ENCODE measurements around the gene CLRN3. TPM values are rescaled to one million over a fixed set of nuclear protein-coding genes. Genes with fewer than 3 reads are reported as not detected.

Gene CLRN3
- total and polyA plus RNA-seq, 2 of the 8 experiments (the other 6 are each of a cell fraction or from before 2014, with no cell fraction given): not detected

GRCh38 chr10:127832501-127832900 is 60.2 kb downstream of the CLRN3 start:
- Histone ChIP-seq H2BK5ac (ENCODE audit: low read depth, low read length) (no peak overlapping the region), H4K91ac (replicated peaks; ENCODE audit: insufficient read length, low read length) (no peak overlapping the region), H3K4ac (replicated peaks; ENCODE audit: insufficient read length, low read depth, low read length) (no peak overlapping the region), H3K23me2 (ENCODE audit: low read depth, low read length) (no peaks in the 10 kb centered on the region), H2BK12ac (ENCODE audit: low read depth, low read length) (no peak overlapping the region; the same call in 1 of the 2 replicates), H2BK15ac (ENCODE audit: low read length) (peak overlapping the region; percentile 23; the same call in 1 of the 2 replicates), H3K14ac (ENCODE audit: insufficient read length) (no peak overlapping the region), H2AK5ac (ENCODE audit: low read depth, low read length) (no peak overlapping the region), H2BK20ac (ENCODE audit: low read length) (no peak overlapping the region), H3K4me3 (ENCODE audit: extremely low read depth in 1 of 4, insufficient read depth in 2 of 4, low read depth in 3 of 4, low read length in 4 of 4) (no peak overlapping the region), H3K36me3 (ENCODE audit: control insufficient read depth in 2 of 4, insufficient read depth in 4 of 4, low read length in 3 of 4) (no peaks in the 10 kb centered on the region), H3K4me2 (ENCODE audit: insufficient read depth in 1 of 2, low read depth in 2 of 2, low read length in 2 of 2) (peak overlapping the region in 1 of 2 experiments; percentile 36; a peak in 1 of 4 replicates), H3K27me3 (replicated peaks in 1 of 4; ENCODE audit: control insufficient read depth in 3 of 4, extremely low read depth in 1 of 4, insufficient read depth in 3 of 4, low read length in 3 of 4) (no peaks in the 10 kb centered on the region), H3K4me1 (replicated peaks in 1 of 4; ENCODE audit: control insufficient read depth in 3 of 4, insufficient read depth in 4 of 4, low read length in 3 of 4) (peaks cover 0 to 4% (median 3%) of the 10 kb centered on the region in 4 experiments; a peak in 2 of 7 replicates), H4K8ac (ENCODE audit: extremely low read depth, insufficient read depth, low read length) (0 out of 2 replicates have a peak overlapping the region, but pooled peaks have one; percentile 39), H2BK120ac (replicated peaks; ENCODE audit: low read depth, low read length) (no peak overlapping the region), H3K79me2 (ENCODE audit: control insufficient read depth in 1 of 2, insufficient read depth in 2 of 2, low read length in 2 of 2) (no peaks in the 10 kb centered on the region), H3K79me1 (ENCODE audit: low read depth, low read length) (no peaks in the 10 kb centered on the region), H3K9me3 (ENCODE audit: insufficient read depth in 2 of 2, low read depth in 1 of 2, low read length in 1 of 2) (no peaks in the 10 kb centered on the region), H3K9ac (replicated peaks in 1 of 4; ENCODE audit: extremely low read depth in 1 of 4, low read depth in 3 of 4, low read length in 3 of 4) (no peak overlapping the region), H3K27ac (ENCODE audit: low read depth, low read length) (no peak overlapping the region), H3K23ac (ENCODE audit: insufficient read length) (no peak overlapping the region), H4K5ac (ENCODE audit: insufficient read length, low read depth, low read length) (no peak overlapping the region), H3K56ac (replicated peaks; ENCODE audit: insufficient read length, low read depth, low read length) (no peak overlapping the region), H3K18ac (ENCODE audit: extremely low read depth, low read length) (no peak overlapping the region), H2AFZ (ENCODE audit: low read length) (peak overlapping the region; percentile 73; the same call in 1 of the 2 replicates), H4K20me1 (replicated peaks in 1 of 2; ENCODE audit: control insufficient read depth in 1 of 2, insufficient read depth in 2 of 2, low read length in 2 of 2) (no peaks in the 10 kb centered on the region)
- POLR2A ChIA-PET (ENCODE audit: partially characterized antibody): no interaction called here
- CTCF ChIA-PET (ENCODE audit: partially characterized antibody): interaction anchor here (0.8 to 1.5 kb wide), 2 partner anchors 22 to 112 kb away, joined by 3 to 6 read pairs; no protein-coding TSS in a partner anchor
- DNase-seq (ENCODE audit: low read depth in 1 of 2, low spot score in 2 of 2): no peak
- no peak for FAIRE-seq
- 86% methylated on average over 4 of the region's 4 CpGs; no CpG with 5 or more reads in 1 of the 2 experiments for WGBS, 2 experiments (ENCODE audit: extremely low coverage in 1 of 2, insufficient coverage in 1 of 2, insufficient read length in 1 of 2, insufficient replicate concordance in 2 of 2, low coverage in 1 of 2, low lambda C conversion rate in 2 of 2, missing lambda C conversion rate in 1 of 2)
- no peak for TF ChIP-seq CHD2 (IDR thresholded peaks at IDR 0.05; ENCODE audit: low read length)
- peak; percentile 33; the same call in 1 of the 2 replicates for TF ChIP-seq TEAD4 (IDR thresholded peaks at IDR 0.05; ENCODE audit: low read depth, low read length)

All from H1 (cell line).